ENCODE data around the gene GALNT18. TPM values are rescaled to one million over a fixed set of nuclear protein-coding genes. Genes with fewer than 3 reads are reported as not detected.

Gene GALNT18
- total and polyA plus RNA-seq, 8 donors = 16.4 to 42.6 (median 23.0) TPM

DNA sequence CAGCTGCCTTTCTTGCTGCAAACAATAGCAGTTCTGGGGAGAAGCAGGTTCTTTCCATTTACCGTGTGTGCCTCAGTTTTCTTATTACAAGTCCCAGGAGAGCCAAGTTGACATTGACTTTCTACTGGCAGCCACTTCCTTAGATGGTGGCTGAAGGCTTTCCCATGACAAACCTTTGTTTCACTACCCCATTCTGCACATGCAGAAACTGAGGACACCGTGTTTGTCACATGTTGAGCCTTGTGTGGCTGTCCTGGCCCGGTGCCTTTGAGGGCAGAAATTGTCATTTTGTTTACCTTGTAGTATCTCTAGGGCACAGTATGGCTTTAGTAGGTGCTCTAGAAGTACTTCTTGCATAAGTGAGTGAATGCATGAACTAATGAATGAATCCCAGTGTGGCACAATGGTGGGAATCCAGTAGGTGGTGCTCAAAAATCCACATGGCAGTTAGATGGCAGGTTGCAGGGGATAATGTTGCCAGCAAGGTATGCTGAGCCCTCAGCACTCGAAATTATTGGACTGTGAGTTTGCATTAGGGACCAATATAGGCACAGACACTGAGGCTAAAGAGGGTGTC is 370.3 kb downstream of the GALNT18 start:
- no peaks in the 10 kb centered on the region for H3K9me3 ChIP-seq
- H3K27me3 ChIP-seq = no peaks in the 10 kb centered on the region
- H3K4me3 ChIP-seq = no peak overlapping the region
- H3K36me3 ChIP-seq = no peaks in the 10 kb centered on the region
- ATAC-seq (no peak), DNase-seq (no peak)
- H3K27ac ChIP-seq = no peak overlapping the region
- no peaks in the 10 kb centered on the region for H3K4me1 ChIP-seq
- TF ChIP-seq, protein P1, sequence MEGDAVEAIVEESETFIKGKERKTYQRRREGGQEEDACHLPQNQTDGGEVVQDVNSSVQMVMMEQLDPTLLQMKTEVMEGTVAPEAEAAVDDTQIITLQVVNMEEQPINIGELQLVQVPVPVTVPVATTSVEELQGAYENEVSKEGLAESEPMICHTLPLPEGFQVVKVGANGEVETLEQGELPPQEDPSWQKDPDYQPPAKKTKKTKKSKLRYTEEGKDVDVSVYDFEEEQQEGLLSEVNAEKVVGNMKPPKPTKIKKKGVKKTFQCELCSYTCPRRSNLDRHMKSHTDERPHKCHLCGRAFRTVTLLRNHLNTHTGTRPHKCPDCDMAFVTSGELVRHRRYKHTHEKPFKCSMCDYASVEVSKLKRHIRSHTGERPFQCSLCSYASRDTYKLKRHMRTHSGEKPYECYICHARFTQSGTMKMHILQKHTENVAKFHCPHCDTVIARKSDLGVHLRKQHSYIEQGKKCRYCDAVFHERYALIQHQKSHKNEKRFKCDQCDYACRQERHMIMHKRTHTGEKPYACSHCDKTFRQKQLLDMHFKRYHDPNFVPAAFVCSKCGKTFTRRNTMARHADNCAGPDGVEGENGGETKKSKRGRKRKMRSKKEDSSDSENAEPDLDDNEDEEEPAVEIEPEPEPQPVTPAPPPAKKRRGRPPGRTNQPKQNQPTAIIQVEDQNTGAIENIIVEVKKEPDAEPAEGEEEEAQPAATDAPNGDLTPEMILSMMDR (IDR thresholded peaks at IDR 0.05) = no peak
- intact Hi-C loops (cut with DNase I) = no loop called here

DNA sequence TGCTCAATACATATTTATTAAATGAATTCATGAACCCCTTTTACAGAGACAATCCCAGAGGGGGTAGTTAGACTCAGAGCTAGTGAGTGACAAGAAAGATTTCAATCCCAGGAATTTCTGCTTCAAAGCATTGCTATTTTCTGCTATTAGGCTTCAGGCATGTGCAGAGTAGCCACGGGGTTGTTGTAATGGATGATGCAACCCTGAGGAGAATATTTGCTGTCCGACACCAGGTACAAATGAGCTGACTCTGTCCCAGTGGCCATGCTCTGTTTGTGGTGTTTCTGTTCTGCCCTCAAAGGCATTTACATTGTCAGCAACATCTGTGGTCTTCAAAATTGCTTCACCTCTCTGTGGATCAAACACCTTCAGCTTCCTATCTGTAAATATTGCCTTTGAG is 371.3 kb downstream of the GALNT18 start:
- Histone ChIP-seq H3K27ac (no peak overlapping the region), H3K27me3 (no peaks in the 10 kb centered on the region), H3K36me3 (no peaks in the 10 kb centered on the region), H3K4me1 (no peaks in the 10 kb centered on the region), H3K9me3 (no peaks in the 10 kb centered on the region), H3K4me3 (no peak overlapping the region)
- TF ChIP-seq, protein P1 (IDR thresholded peaks at IDR 0.05) = no peak
- ATAC-seq (no peak), DNase-seq (no peak)
- intact Hi-C loops (cut with DNase I) = no loop called here

DNA sequence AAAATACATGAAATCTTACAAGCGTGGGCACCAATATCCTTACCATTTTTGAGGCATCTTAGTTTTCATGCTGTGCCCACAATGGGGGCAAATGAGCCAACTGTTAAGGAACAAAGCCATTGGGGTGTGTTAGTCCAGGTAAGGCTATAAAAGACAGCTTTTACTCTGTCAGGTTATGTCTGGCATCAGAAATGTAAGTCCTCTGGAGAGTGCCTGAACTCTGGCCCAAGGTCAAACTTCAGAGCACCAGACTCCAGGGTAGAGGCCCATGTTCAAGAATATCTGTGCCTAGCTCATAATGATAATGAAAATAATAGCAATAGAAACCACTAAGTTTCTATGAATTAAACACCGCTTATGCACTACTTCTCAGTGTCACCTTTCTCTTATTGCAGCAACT is 374.2 kb downstream of the GALNT18 start:
- Histone ChIP-seq H3K27me3 (no peaks in the 10 kb centered on the region), H3K27ac (no peak overlapping the region), H3K4me3 (no peak overlapping the region), H3K36me3 (no peaks in the 10 kb centered on the region), H3K4me1 (peaks cover 10 to 11% of the 10 kb centered on the region in 2 donors), H3K9me3 (no peaks in the 10 kb centered on the region)
- no peak for DNase-seq
- intact Hi-C loops (cut with DNase I) = no loop called here
- TF ChIP-seq, protein P1 (IDR thresholded peaks at IDR 0.05) = no peak
- ATAC-seq = no peak

DNA sequence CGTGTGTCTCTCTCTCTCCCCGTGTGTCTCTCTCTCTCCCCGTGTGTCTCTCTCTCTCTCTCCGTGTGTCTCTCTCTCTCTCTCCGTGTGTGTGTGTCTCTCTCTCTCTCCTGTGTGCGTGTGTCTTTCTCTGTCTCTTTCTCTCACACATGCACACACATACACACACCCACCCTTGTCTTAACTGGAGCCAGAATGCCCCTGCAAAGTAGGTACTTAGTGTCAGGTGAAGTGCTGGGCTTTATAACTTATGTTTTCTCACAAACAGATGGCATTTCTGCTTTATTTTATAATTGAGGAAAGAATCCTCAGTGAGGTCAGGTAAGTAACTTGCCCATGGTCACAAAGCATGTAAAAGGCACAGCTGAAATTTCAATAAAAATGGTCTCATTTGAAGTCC is 374.7 kb downstream of the GALNT18 start:
- TF ChIP-seq, protein P1 (IDR thresholded peaks at IDR 0.05) = no peak
- no peak for ATAC-seq
- no peak overlapping the region for H3K4me3 ChIP-seq
- no peak for DNase-seq
- H3K9me3 ChIP-seq = no peaks in the 10 kb centered on the region
- H3K36me3 ChIP-seq = no peaks in the 10 kb centered on the region
- intact Hi-C loops (cut with DNase I) = no loop called here
- H3K4me1 ChIP-seq = peaks cover 10 to 11% of the 10 kb centered on the region in 2 donors
- H3K27me3 ChIP-seq = no peaks in the 10 kb centered on the region
- H3K27ac ChIP-seq = no peak overlapping the region

DNA sequence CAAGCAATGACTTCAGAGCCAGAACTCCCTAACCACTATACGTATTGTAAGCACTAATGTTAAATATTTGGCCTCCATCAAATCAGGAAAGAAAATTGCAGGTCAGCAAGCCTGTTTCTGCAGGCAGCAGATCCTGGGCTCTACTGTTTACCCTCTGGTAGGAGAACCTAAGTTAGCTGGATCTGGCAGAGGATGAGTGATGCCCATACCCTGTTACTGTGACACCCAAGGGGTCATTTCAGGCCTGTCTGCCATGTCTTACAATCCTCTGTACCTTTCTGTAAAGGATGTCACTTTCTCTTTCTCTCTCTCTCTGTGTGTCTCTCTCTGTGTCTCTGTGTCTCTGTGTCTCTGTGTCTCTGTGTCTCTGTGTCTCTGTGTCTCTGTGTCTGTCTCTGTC is 375.6 kb downstream of the GALNT18 start:
- DNase-seq = no peak
- intact Hi-C loops (cut with DNase I) = no loop called here
- TF ChIP-seq, protein P1 (IDR thresholded peaks at IDR 0.05) = no peak
- no peak for ATAC-seq
- Histone ChIP-seq H3K4me3 (no peak overlapping the region), H3K4me1 (peaks cover 10 to 11% of the 10 kb centered on the region in 2 donors), H3K27ac (no peak overlapping the region), H3K36me3 (no peaks in the 10 kb centered on the region), H3K27me3 (no peaks in the 10 kb centered on the region), H3K9me3 (no peaks in the 10 kb centered on the region)
